K562 (cell line): Measurements from ENCODE around the gene CSKMT. TPM values are rescaled to one million over a fixed set of nuclear protein-coding genes. Genes with fewer than 3 reads are reported as not detected.

Source experiments
- ATAC-seq: fragments of 200-7000 bp; cut with Tn5 transposase; 3 replicates; pipeline ENCODE4 v1.9.1; 2020; ENCODE audit warnings: moderate library complexity
- BruUV-seq: library from RNA; stranded (reverse); fragments of 400-500 nt; replicated peaks from 2 replicates; lab custom pipeline; 2021; lab: Mats Ljungman, UMichigan
- CTCF ChIA-PET: fragments of 300-600 bp; formaldehyde crosslinking; extraction: SDS; loops from one replicate; lab custom pipeline; 2021; ENCODE audit warnings: low intra/inter-chr PET ratio; lab: Yijun Ruan, JAX
- POLR2A ChIA-PET: fragments of 300-600, 350-650 bp; sonication (Branson Sonifier 250); formaldehyde crosslinking; extraction: SDS; loops from one replicate; lab custom pipeline; 2021; ENCODE audit warnings: antibody characterized with exemption, inconsistent platforms; lab: Yijun Ruan, JAX
- DNase-seq, 4 experiments: peaks; one replicate each; pipeline versions ENCODE4 v3.0.0 to v3.0.0-alpha.2; 2011 to 2018; ENCODE audit warnings: low spot score in 3 of 4, mixed read lengths in 3 of 4; ENCODE audit errors: extremely low read depth in 1 of 4
- FAIRE-seq: peaks from 2 replicates; lab custom pipeline; 2011; peaks lifted over from hg19 to GRCh38; lab: Jason Lieb, UNC
- H2AFZ ChIP-seq: 2 replicates; pipeline ENCODE4 v1.6.0; 2011; ENCODE audit warnings: low read depth, low read length, control low read depth, inconsistent platforms
- H3K27ac ChIP-seq: fragments of 200-600 bp; 3 replicates; pipeline ENCODE4 v1.8.0; 2011; ENCODE audit warnings: low read depth, mild to moderate bottlenecking, control low read depth, inconsistent platforms, low read length, moderate library complexity, mixed read lengths; ENCODE audit errors: extremely low read depth
- H3K27me3 ChIP-seq, 2 experiments: fragments of 300-600 bp in 1 of 2; 2 replicates in 1 of 2; 3 replicates in 1 of 2; pipeline versions ENCODE4 v1.6.0 to v1.8.0; 2011; ENCODE audit warnings: inconsistent platforms in 2 of 2, low read length in 2 of 2, mild to moderate bottlenecking in 1 of 2, mixed read lengths in 1 of 2, moderate library complexity in 1 of 2; ENCODE audit not compliant: control insufficient read depth in 2 of 2, insufficient read depth in 2 of 2
- H3K36me3 ChIP-seq: fragments of 300-600 bp; 3 replicates; pipeline ENCODE4 v1.8.0; 2011; ENCODE audit warnings: mild to moderate bottlenecking, low read length, inconsistent platforms; ENCODE audit not compliant: control insufficient read depth, insufficient read depth
- H3K4me1 ChIP-seq, 2 experiments: fragments of 200-600 bp in 1 of 2; replicated peaks in 1 of 2; 2 replicates in 1 of 2; 3 replicates in 1 of 2; pipeline versions ENCODE4 v1.5.1 to v1.8.0; 2011; ENCODE audit warnings: inconsistent platforms in 2 of 2, low read length in 2 of 2, mild to moderate bottlenecking in 1 of 2, mixed read lengths in 1 of 2, moderate library complexity in 1 of 2; ENCODE audit not compliant: control insufficient read depth in 2 of 2, insufficient read depth in 2 of 2
- H3K4me2 ChIP-seq: 2 replicates; pipeline ENCODE4 v1.6.1; 2011; ENCODE audit warnings: low read length, control low read depth, inconsistent platforms, mixed read lengths; ENCODE audit not compliant: insufficient read depth
- H3K4me3 ChIP-seq: fragments of 200-600 bp; sonication (generic), shearing (Covaris generic); 2 replicates; pipeline ENCODE4 v1.5.1; 2016; ENCODE audit warnings: control low read depth, inconsistent platforms
- H3K79me2 ChIP-seq: fragments of 200-600 bp; 3 replicates; pipeline ENCODE4 v1.8.0; 2011; ENCODE audit warnings: low read length, inconsistent platforms; ENCODE audit not compliant: control insufficient read depth, insufficient read depth
- H3K9ac ChIP-seq, 2 experiments: 2 replicates each; pipeline versions ENCODE4 v1.6.0 to v1.6.1; 2011; ENCODE audit warnings: low read depth in 2 of 2, low read length in 2 of 2, control low read depth in 1 of 2, inconsistent platforms in 1 of 2, mild to moderate bottlenecking in 1 of 2, mixed read lengths in 1 of 2; ENCODE audit not compliant: insufficient read depth in 1 of 2
- H3K9me1 ChIP-seq: one replicate; pipeline ENCODE4 v1.6.0; 2011; ENCODE audit warnings: inconsistent platforms, mild to moderate bottlenecking, low read length, moderate library complexity; ENCODE audit not compliant: control insufficient read depth, insufficient read depth
- H3K9me3 ChIP-seq: replicated peaks from 2 replicates; pipeline ENCODE4 v1.5.1; 2011; ENCODE audit warnings: low read depth, low read length, inconsistent platforms; ENCODE audit not compliant: control insufficient read depth, insufficient read depth
- H4K20me1 ChIP-seq: replicated peaks from 2 replicates; pipeline ENCODE4 v1.6.1; 2011; ENCODE audit warnings: low read length, inconsistent platforms, mixed read lengths; ENCODE audit not compliant: control insufficient read depth, insufficient read depth
- FOXK1 ChIP-seq: sonication (generic); formaldehyde crosslinking; IDR thresholded peaks from 2 replicates; pipeline ENCODE4 v1.8.0; 2022; ENCODE audit warnings: missing genetic modification reagents, mild to moderate bottlenecking, borderline replicate concordance
- GABPB1 ChIP-seq: sonication (generic); formaldehyde crosslinking; IDR thresholded peaks from 2 replicates; pipeline ENCODE4 v1.8.0; 2022; ENCODE audit warnings: mild to moderate bottlenecking, missing genetic modification reagents
- HNRNPUL1 ChIP-seq: fragments of 200-400 bp; formaldehyde crosslinking; IDR thresholded peaks from 2 replicates; pipeline ENCODE4 v1.6.1; 2017; ENCODE audit warnings: low read length
- PTBP1 ChIP-seq: fragments of 200-400 bp; formaldehyde crosslinking; IDR thresholded peaks from 2 replicates; pipeline ENCODE4 v1.6.1; 2017; ENCODE audit warnings: low read depth, low read length
- ZNF830 ChIP-seq: fragments of 250-450 bp; sonication (Bioruptor Pico); IDR thresholded peaks from 2 replicates; pipeline ENCODE4 v1.5.0; 2021; ENCODE audit warnings: mild to moderate bottlenecking
- WGBS: fragments of 100-300 bp; shearing (Covaris generic); methylation state at CpG from one replicate; pipeline ENCODE4 v1.1.6; 2016; ENCODE audit warnings: low coverage, mixed read lengths; ENCODE audit not compliant: insufficient coverage; ENCODE audit errors: missing lambda C conversion rate; 5-methylcytosine and 5-hydroxymethylcytosine counted together
- in situ Hi-C: fragments of 300-500 bp; cut with MboI; formaldehyde crosslinking; loops from 4 replicates; pipeline ENCODE4 v1.15.0; 2018; ENCODE audit warnings: inconsistent platforms, mixed read lengths
- intact Hi-C: fragments of 100-400 bp; cut with micrococcal nuclease; formaldehyde crosslinking; loops from 2 replicates; pipeline ENCODE4 v1.14.2; 2022
- polyA plus RNA-seq, 8 experiments: library from polyadenylated mRNA; depleted of rRNA in 4 of 8; stranded (reverse) in 5 of 8; unstranded in 3 of 8; fragments of >200 nt; fragmentation: Nextera tagmentation in 2 of 8; fragmentation: Illumina TruSeq in 1 of 8; extraction: Ambion mirVana in 2 of 8; extraction: Trizol in 1 of 8; gene quantifications; 2 replicates each; pipeline versions ENCODE4 v1.2.1 to v1.2.3, GENCODE V29; 2011 to 2014; ENCODE audit warnings: inconsistent platforms in 1 of 8, missing spikeins in 1 of 8
- total RNA-seq, 7 experiments: library from RNA; depleted of rRNA in 6 of 7; stranded (reverse); fragments of >200 nt in 6 of 7; fragmentation: Illumina TruSeq in 2 of 7; extraction: Trizol in 2 of 7; gene quantifications; 2 replicates each; pipeline versions ENCODE4 v1.2.1 to v1.2.3, GENCODE V29; 2011 to 2021; ENCODE audit warnings: low replicate concordance in 1 of 7

Gene CSKMT
- total and polyA plus RNA-seq, 9 of the 15 experiments (the other 6 are each of a cell fraction or from before 2014, with no cell fraction given): 10.3 to 108 (median 27.2) TPM

DNA sequence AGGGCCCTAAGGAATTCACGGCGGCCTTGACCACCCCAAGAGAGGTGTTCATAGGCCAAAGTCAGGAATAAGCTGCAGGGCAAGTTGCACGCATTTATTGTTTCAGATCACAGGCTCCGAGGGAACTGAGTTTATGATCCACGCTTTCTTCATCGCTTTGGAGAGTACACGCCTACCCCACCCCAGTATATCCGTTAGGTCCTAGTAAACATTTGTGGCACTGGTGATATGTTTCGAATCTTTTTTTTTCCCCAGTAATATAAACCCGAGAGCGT lies 19.5 kb upstream of the CSKMT start:
- Histone ChIP-seq H2AFZ (peak overlapping the region; percentile 62), H3K4me1 (peaks cover 12 to 32% of the 10 kb centered on the region in 2 experiments), H3K9me1 (no peaks in the 10 kb centered on the region), H3K79me2 (peaks cover 67% of the 10 kb centered on the region), H3K36me3 (peaks cover 67% of the 10 kb centered on the region), H3K27me3 (no peaks in the 10 kb centered on the region), H3K4me2 (peak overlapping the region; percentile 99), H3K9ac (peak overlapping the region; percentile 97 to 99), H3K27ac (peak overlapping the region; percentile 96), H4K20me1 (peaks cover 20% of the 10 kb centered on the region), H3K4me3 (peak overlapping the region; percentile 97), H3K9me3 (no peaks in the 10 kb centered on the region)
- TF ChIP-seq GABPB1 (CRISPR knock-in tag) (0 out of 2 replicates have a peak, but pooled peaks have one; percentile 11), FOXK1 (0 out of 2 replicates have a peak, but pooled peaks have one; percentile 44), ZNF830 (CRISPR knock-in tag) (no peak), PTBP1 (no peak), HNRNPUL1 (0 out of 2 replicates have a peak, but pooled peaks have one; percentile 67)
- ChIA-PET CTCF (interaction anchor here (1.1 kb wide), 1 partner anchor 33 kb away, joined by 3 read pairs; the partner anchor contains the start of gene ROM1), POLR2A (interaction anchor here (0.5 to 4.5 kb wide), 11 partner anchors 9 to 166 kb away, joined by 3 to 83 read pairs (median 6); partner anchors contain the start of genes B3GAT3, BSCL2, C11orf98 and CSKMT)
- DNase-seq: no peak
- WGBS: 1% methylated on average over 11 of the region's 11 CpGs
- intact Hi-C loops: no loop called here
- in situ Hi-C loops: no loop called here
- FAIRE-seq: peak; percentile 23
- ATAC-seq: peak; percentile 1
- BruUV-seq: no TSS peak
